Stomach (tissue), 4 donors: Measurements from ENCODE around the gene PARP3.

Experiments
- CTCF ChIP-seq, 7 experiments: fragments of 450-650 bp in 4 of 7; fragments of 200-600 bp in 3 of 7; sonication (generic) in 3 of 7; IDR thresholded peaks; one replicate each; pipeline ENCODE4 v1.5.1; 2016 to 2019; ENCODE audit warnings: antibody characterized with exemption in 7 of 7, control low read depth in 2 of 7, mild to moderate bottlenecking in 1 of 7
- EP300 ChIP-seq: sonication (generic); formaldehyde crosslinking; IDR thresholded peaks from one replicate; pipeline ENCODE4 v1.6.1; 2017; ENCODE audit warnings: antibody characterized with exemption
- POLR2A ChIP-seq, 4 donors: fragments of 450-650 bp; IDR thresholded peaks; one replicate each; pipeline ENCODE4 v1.6.1; 2016; ENCODE audit warnings: antibody characterized with exemption in 4 of 4, control low read depth in 2 of 4, mild to moderate bottlenecking in 1 of 4, moderate library complexity in 1 of 4
- POLR2AphosphoS5 ChIP-seq, 3 donors: sonication (generic); formaldehyde crosslinking; IDR thresholded peaks; one replicate each; pipeline ENCODE4 v1.6.1; 2016; ENCODE audit warnings: antibody characterized with exemption in 3 of 3

GRCh38 chr3:51955175-51955892 lies 13.2 kb downstream of the PARP3 start, which contains the start of gene GPR62:
- no peak for TF ChIP-seq CTCF (IDR thresholded peaks at IDR 0.05)
- no peak for TF ChIP-seq POLR2A (IDR thresholded peaks at IDR 0.05)
- TF ChIP-seq EP300 = no peak
- TF ChIP-seq POLR2AphosphoS5 (IDR thresholded peaks at IDR 0.05) = no peak
